ENCODE results near the gene DPP9.

DNA sequence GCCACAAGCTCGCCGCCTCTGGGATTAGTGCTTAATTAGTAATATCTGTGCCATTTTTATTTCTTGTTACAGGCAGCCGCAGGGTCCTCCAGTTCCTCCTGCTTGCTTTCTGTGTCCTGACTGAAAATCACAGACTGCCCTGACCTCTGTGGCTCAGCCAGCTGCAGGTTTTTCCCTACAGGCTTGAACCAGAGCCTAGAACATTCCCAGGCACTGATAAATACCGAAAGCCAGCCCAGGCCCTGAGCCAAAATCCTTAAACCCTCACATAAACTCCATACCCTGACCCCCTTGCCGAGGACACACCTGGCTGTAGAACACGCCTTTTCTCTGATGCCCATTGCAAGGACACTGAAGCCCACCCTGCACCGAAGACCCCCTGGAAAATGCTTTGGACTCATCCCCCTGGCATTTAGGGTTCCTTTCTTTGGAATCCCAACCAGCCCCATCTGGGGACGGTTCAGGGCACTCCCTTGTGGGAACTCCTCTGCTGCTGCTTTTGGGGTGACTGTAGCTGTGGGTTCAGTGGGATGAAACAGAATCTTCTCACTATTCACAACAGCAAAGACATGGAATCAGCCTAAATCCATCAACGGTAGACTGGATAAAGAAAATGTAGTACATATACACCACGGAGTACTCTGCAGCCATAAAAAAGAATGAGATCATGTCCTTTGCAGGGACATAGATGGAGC, 15.5 kb downstream of the DPP9 start:
- no peak for TF ChIP-seq CTCF (conservative IDR thresholded peaks at IDR 0.05; ENCODE audit: low read depth, low read length)
- TF ChIP-seq EZH2phosphoT487 (IDR thresholded peaks at IDR 0.05; ENCODE audit: borderline replicate concordance, low read length): no peak
- TF ChIP-seq EZH2 (IDR thresholded peaks at IDR 0.05; ENCODE audit: low read length, unreplicated experiment): no peak
